GM19239 (cell line): ENCODE measurements around the gene BGLAP.
A peak's percentile ranks its signal among the peaks of the same experiment; 100 is the strongest.
"Not testable (repeated sequence)": the region's sequence is repeated elsewhere in the genome, so short reads cannot be mapped to it uniquely, and the experiment has no call there.

Experiments used
- DNase-seq: peaks from one replicate; pipeline ENCODE4 v3.0.0; 2011; ENCODE audit warnings: low spot score; ENCODE audit not compliant: insufficient read length
- FAIRE-seq: peaks from 2 replicates; lab custom pipeline; 2011; peaks lifted over from hg19 to GRCh38; lab: Jason Lieb, UNC

BGLAP gene

GRCh38 chr1:156241926-156242325, at the start of gene BGLAP:
Gene BGLAP (plus strand): TSS chr1:156242184. CDS start chr1:156242232, 48 bp downstream.
- DNase-seq (no peak), FAIRE-seq (no peak)

- no peak for FAIRE-seq
- no peak for DNase-seq
Observed at GRCh38 chr1:156193208-156193487, 48.8 kb upstream of the BGLAP start.

- FAIRE-seq: peak; percentile 96
Observed at GRCh38 chr1:156193488-156194299, 48.3 kb upstream of the BGLAP start, which contains the start of gene SLC25A44. Gene SLC25A44 (plus strand): TSS chr1:156194104. CDS start chr1:156199848, 5,744 bp downstream.

GRCh38 chr1:156194300-156194652, 47.7 kb upstream of the BGLAP start:
- DNase-seq (no peak), FAIRE-seq (no peak)

More at GRCh38 chr1:156193488-156194299, 48.3 kb upstream of the BGLAP start, which contains the start of gene SLC25A44:
- DNase-seq: peak; percentile 92

GRCh38 chr1:156195853-156196252, 46.1 kb upstream of the BGLAP start:
- FAIRE-seq: no peak
- no peak for DNase-seq

- DNase-seq (no peak), FAIRE-seq (no peak)
Observed at GRCh38 chr1:156196445-156196844, 45.5 kb upstream of the BGLAP start.

- DNase-seq: no peak
- peak; percentile 78 for FAIRE-seq
Observed at GRCh38 chr1:156198831-156199349, 43.1 kb upstream of the BGLAP start.

- FAIRE-seq (no peak), DNase-seq (no peak)
Observed at GRCh38 chr1:156200044-156200443, 41.9 kb upstream of the BGLAP start.

GRCh38 chr1:156203331-156203730, 38.7 kb upstream of the BGLAP start:
- no peak for DNase-seq
- no peak for FAIRE-seq

GRCh38 chr1:156204686-156205085, 37.3 kb upstream of the BGLAP start:
- FAIRE-seq (no peak), DNase-seq (no peak)

GRCh38 chr1:156211243-156211642, 30.7 kb upstream of the BGLAP start:
- DNase-seq (no peak), FAIRE-seq (no peak)

GRCh38 chr1:156212130-156212529, 29.9 kb upstream of the BGLAP start:
- no peak for FAIRE-seq
- DNase-seq: no peak

- DNase-seq (peak; percentile 99), FAIRE-seq (peak; percentile 23)
Observed at GRCh38 chr1:156212833-156213643, 28.9 kb upstream of the BGLAP start, which contains the start of gene PMF1. Gene PMF1 (plus strand): TSS chr1:156213007. CDS start chr1:156213016, 9 bp downstream.

- DNase-seq: no peak
- no peak for FAIRE-seq
Observed at GRCh38 chr1:156213644-156213966, 28.4 kb upstream of the BGLAP start.

GRCh38 chr1:156214024-156214748, 27.8 kb upstream of the BGLAP start:
- no peak for DNase-seq
- no peak for FAIRE-seq

GRCh38 chr1:156216361-156217086, 25.5 kb upstream of the BGLAP start:
- not testable (repeated sequence) for DNase-seq
- peak; percentile 99 for FAIRE-seq

GRCh38 chr1:156217871-156218270, 24.1 kb upstream of the BGLAP start:
- FAIRE-seq (no peak), DNase-seq (peak; percentile 44)

- DNase-seq (no peak), FAIRE-seq (no peak)
Observed at GRCh38 chr1:156220226-156220625, 21.8 kb upstream of the BGLAP start.

- no peak for FAIRE-seq
- no peak for DNase-seq
Observed at GRCh38 chr1:156221986-156222692, 19.8 kb upstream of the BGLAP start.
